GM10847 (cell line): ENCODE results near the gene TPT1.

Source experiments
- POLR2A ChIP-seq: IDR thresholded peaks from 2 replicates; pipeline ENCODE4 v1.6.1; 2011; ENCODE audit not compliant: insufficient read length; ENCODE audit errors: extremely low read depth

TPT1 gene

DNA sequence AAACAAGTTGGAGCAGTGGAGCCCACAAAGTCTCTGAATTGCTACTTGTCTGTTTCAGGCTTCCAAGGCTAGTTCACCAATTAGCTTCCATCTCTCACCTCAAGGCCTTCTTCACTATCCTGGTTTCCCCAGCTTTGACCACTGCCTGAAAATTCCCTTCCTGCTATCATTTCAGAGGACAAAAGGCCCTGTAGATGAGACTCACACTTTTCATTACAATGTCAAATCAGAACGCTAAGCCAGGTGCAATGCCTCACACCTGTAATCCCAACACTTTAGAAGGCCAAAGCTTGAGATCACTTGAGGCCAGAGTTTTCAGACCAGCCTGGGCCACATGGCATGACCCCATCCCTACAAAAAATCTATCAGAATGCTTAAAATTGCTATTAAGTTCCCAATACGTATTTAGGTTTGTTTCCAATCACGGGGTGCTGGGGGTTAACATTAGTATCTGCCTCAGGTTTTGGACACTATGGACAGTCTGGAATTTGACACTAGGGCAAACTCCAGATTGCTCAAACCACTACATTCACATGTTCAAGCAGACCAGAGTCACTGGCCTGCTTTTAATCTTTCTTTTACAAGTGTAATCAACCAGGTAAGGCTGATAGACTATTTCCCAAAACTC, 5.5 kb downstream of the TPT1 start:
- no peak for TF ChIP-seq POLR2A

DNA sequence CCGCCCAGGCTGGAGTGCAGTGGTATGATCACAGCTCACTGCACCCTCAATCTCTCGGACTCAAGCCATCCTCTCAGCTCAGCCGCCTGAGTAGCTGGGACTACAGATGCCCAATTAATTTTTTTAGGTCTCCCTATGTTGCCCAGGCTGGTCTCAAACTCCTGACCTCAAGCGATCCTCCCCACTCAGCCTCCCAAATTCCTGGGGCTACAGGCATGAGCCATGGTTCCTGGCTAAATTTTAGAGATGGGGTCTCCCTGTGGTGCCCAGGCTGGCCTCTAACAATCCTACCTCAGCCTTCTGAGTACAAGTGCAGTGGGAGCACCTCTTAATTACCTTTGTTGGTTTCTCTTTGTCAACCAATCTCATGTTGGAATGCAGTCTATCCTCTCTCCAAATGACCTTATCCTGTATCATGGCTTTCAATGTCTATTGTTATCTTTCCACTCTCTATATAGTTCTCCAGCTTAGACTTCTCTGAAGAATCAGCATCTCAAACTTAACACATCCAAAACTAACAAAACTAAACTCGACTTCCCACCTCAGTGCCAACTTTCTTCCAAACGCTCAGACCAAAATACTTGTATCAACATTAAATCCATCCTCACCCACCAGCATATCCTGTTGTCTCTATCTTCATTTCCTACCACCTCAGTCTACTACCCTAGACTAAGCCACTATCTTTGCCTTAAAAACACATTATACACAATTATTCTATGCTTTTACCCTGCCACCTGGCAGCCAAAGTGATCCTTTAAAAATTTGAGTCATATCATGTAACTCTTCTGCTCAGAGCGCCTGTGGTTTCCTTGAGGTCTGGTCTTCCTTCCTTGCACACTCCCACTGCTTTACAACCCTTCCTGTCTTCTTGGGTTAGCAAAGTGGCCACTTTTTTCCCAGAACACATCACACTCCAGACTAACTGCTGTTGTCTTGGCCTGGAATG, 6.7 kb downstream of the TPT1 start:
- TF ChIP-seq POLR2A, result no peak

DNA sequence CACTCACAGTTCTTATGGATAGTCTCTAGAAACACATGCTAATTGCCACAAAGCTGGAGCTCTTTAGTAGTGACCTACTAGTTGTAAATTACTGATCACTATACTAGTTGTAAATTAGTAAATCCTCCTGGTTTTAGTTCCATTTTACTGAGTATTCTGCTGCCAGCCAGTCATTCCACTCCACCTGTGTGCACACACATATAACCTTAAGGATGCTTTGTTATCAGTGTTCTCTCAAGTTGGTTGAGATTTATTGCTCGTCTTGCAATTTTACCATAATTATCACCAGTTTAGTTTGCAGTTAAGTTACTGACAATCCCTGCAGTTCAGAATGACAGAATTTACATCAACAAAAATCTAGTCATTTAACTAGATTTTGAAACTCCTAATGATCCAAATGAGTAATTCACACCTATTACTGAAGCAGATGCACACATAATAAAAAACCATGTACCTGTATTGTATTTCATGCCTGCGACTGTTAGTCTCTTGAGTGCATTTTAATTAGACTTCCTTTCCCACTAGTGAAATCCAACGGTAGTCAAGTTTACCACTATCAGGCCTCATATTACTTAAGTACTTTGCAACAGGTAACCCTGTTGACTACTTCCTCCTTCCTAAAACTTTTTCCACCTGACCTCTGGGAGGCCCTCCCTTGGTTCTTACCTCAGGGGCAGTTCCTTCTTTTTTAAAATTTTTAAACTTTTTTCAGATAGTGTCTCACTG, 7.6 kb downstream of the TPT1 start:
- no peak for TF ChIP-seq POLR2A

DNA sequence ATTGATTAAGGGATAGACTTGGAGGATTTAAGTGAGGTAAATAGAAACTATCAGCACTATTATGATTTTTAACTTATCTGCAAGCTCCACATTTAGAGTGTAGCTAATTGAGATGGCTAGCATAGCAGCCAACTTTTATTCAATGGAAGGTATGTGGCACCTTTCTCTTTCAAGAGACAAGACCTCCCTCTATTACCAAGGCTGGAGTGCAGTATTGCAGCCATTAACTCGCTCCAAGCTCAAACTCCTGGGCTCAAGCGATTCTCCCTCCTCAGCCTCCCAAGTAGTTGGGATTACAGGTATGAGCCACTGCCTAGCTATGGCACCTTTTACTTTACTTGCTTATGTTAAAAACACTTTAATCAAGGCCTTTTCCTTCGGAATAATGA, 8.2 kb downstream of the TPT1 start:
- no peak for TF ChIP-seq POLR2A

DNA sequence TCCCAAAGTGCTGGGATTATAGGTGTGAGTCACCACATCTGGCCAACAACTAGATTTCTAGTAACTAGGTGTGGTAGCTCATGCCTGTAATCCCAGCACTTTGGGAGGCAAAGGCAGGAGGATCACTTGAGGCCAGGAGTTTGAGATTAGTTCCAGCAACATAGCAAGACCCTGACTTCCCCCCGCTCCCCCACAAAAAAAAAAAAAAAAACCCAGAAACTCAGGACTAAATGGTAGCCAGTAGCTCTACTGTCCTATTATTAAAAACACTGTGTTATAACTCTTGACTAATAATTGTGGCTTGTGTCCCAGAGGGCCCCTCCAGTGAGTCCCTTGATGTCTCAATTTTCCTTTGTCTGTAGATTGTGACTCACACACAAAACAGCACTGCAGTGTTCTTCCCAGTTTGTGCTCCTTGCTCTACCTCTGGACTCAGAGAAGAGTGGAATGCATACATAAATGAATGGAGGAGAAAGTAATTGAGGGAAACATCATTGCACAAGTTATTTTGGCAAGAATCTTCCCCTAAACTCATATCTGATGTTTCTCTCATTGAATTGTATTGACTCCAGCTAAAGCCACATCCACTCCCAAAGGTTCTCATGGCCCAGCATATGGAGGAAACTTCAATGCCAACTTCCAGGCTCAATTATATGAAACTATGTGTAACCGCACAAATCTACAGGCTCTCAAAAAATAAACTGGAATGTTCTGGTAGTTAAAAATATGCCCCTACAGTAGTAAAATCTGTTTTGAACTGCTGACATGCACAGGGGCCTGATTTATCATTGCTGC, 8.8 kb downstream of the TPT1 start:
- no peak for TF ChIP-seq POLR2A

DNA sequence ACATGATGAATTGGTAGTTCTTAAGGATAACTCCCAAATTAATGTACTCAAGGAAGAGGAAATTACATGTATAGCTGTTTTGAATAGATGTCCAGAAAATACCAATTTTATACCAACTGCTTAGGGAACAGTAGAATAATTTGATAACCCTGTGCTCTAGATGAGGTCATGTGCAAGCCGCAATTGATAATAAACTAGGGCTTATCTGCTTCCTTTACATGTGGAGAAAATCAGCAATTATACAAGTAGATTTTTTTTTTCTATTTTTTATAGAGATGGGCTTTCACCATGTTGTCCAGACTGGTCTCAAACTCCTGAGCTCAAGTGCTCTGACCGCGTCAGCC, 9.3 kb downstream of the TPT1 start:
- no peak for TF ChIP-seq POLR2A

DNA sequence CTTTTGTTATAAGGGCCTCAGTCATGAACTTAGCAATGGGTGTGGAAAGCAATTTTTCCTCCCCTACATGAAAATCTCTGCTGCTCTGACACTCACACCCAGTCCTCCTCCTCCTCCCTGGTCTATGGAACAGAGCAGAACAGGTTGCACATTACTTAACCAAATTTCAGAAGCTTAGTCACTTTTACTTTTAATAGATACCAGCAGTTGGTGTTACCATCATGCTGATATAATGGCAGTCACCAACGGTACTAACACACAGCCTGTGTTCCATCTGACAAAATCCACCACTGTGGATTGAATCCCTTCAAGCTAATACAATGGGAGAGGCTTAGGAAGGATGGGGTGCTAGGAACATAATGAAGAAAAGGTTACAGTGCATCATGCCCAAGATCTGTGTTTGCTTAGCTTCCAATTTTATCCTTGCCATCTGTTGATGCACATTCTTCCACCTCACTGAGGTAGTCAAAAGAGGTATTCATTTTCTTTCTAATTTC, 9.8 kb downstream of the TPT1 start:
- TF ChIP-seq POLR2A, result no peak

DNA sequence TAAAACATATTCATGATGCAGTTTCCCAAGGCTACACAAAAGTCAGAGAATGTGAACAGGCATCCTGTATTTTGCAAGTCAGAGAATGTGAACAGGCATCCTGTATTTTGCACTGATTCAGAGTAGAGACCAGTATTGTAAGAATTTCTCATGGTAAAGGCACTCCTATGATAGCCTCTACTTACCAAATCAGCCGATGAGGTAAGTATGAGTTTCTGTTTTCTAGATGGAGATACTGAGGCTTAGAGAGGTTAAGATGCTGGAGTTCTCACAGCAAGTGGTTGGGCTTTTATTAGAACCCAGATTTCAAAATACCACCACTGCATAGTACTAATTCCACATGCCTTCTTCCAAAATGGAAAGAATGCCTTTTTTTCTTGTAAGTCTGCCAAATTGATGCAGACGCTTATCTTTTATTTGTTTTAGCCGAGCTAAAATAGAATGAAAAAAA, 12.3 kb downstream of the TPT1 start:
- no peak for TF ChIP-seq POLR2A

DNA sequence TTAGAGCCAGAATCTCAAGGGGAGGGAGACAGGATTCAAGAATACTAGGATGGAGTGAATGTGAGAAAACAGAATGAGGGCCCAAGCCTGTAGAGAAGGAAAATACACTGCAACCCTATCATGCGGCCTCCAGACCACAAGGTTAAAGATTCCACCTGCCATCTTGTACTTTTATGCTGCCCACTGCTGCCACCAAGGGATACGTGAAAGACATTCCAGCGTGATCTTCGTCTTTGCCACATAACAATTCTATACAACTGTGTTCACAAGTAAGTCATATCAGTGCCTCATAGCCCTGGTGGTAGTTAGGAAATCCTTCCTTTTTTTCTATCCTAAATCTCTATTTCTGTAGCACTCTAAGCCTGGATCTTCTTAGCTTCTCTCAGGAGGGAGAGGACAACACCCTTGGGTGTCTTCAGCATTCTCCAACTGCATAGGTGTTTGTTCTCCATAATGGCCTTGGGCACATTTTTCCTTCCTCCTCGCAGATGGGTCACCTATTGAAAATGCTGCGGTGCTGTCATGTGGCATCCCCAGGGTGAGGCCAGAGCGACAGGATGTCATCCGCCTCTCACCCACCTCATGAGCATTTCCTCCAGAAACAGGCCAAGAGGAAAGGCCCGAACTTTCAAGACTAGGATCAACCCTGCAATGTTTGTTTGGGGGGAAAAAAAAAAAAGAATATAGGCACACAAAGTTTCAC, 13.6 kb downstream of the TPT1 start:
- TF ChIP-seq POLR2A, result no peak

DNA sequence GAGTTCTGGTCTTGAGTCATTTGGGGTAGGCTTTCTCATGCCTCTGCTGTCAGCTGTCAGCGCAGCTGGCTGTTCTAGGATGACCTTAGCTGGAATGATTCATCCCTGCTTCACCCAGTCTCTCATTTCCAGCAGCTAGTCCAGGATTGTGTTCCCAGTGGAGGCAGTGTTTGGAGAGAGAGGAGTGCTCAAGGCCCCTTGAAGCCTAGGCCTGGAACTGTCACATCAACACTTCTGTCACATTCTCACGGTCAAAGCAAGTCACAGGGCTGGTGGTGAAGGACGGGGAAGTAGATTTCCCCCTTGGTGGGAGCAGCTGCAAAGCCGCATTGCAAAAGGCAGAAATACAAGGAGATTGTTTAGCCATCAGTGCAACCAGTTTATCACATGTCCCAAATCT, 15.2 kb downstream of the TPT1 start:
- no peak for TF ChIP-seq POLR2A

DNA sequence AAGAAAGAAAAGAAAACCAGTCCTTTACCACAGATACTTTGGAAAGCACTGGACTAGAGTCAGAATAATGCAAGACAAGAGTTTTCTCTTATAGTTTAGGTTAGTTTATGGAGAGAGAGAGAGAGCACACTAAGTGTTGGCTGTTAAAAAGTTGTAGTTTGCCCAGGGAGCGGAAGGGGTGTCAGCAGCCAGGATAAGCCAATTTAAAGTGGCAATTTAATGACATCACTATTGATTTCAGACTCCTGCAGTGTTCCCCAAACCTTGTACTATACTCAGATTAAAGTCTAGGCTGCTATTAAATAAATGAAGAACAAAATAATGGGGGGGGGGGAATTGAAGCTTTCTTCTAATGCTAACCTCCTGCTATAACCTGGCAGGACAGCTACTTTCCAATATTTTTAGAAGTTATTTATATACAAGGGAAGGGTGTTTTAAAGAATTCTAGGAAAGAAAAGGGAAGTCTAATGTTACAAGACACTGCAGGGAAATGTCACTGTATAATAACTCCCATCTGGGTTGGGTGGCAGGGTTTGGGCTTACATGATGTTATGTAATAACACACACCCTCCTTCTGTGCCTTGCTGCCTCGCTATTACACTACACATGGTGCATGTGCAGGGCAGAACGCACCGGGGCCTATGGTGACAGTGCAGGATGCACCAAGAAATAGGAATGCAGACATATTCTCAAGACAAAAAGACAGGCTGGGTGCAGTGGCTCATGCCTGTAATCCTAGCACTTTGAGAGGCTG, 19.9 kb downstream of the TPT1 start:
- no peak for TF ChIP-seq POLR2A

DNA sequence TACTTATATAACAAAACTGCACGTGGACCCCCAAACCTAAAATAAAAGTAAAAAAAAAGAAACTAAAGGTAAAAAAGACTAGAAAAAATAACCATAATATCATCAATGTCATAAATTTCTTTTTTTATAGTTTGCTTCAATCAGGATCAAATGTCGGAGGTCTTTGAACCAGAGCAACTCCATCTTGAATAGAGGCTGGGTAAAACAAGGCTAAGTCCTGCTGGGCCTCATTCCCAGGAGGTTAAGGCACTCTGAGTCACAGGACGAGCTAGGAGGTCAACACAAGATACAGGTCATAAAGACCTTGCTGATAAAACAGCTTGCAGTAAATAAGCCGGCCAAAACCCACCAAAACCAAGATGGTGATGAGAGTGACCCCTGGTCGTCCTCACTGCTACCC, 24.0 kb downstream of the TPT1 start:
- TF ChIP-seq POLR2A, result no peak

DNA sequence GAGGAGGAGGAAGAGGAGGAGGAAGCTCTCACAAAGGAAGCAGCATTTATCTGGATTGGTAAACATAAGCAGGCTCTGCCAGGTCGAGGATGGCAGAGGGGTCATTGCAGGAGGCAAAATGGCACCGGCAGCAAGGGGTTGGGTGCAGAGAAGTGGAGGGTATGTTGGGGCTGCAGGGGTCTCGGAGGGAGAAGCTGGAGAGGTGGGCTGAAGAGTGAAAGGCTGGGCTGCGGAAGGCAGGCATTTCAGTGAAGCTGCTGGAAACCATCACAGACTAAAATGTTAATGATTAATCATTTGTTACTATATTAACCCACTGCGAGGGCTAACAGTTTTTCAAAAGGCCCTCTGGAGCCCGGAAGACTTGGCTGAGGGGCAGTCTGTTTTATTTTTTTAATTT, 24.6 kb downstream of the TPT1 start:
- TF ChIP-seq POLR2A, result no peak
